Measurements from ENCODE around the gene PRKAG1.

Gene PRKAG1

DNA sequence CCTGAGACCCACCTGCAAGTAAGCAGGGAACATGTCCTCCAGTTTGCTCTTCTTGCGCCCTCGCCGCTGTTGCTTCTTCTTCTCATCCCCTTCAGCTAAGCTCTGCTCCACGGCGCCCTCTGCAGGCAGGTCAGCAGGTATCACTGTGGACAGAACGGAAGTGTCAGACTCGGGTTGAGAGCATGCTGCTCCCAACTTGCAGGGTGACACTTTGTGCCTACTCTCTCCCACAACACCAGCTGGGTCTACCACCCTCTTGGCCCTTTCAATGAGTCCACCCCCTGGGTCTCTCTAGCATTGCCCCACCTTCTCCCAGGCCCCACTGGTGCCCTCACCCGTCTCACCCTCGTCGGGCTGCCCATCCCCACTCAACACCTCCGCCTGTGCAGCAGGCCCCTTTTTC is 25.3 kb upstream of the PRKAG1 start:
- CTCF ChIA-PET = interaction anchor here (0.8 to 12.3 kb wide), 19 partner anchors 8 to 87 kb away, joined by 3 to 203 read pairs (median 5); partner anchors contain the start of genes ARF3, KMT2D and WNT1
- POLR2A ChIA-PET = interaction anchor here (0.9 to 1.4 kb wide), 2 partner anchors 14 to 87 kb away, joined by 3 read pairs; partner anchors contain the start of gene TUBA1B
- peak; percentile 85 for DNase-seq (ENCODE audit: extremely low spot score)
- TF ChIP-seq, protein P1, sequence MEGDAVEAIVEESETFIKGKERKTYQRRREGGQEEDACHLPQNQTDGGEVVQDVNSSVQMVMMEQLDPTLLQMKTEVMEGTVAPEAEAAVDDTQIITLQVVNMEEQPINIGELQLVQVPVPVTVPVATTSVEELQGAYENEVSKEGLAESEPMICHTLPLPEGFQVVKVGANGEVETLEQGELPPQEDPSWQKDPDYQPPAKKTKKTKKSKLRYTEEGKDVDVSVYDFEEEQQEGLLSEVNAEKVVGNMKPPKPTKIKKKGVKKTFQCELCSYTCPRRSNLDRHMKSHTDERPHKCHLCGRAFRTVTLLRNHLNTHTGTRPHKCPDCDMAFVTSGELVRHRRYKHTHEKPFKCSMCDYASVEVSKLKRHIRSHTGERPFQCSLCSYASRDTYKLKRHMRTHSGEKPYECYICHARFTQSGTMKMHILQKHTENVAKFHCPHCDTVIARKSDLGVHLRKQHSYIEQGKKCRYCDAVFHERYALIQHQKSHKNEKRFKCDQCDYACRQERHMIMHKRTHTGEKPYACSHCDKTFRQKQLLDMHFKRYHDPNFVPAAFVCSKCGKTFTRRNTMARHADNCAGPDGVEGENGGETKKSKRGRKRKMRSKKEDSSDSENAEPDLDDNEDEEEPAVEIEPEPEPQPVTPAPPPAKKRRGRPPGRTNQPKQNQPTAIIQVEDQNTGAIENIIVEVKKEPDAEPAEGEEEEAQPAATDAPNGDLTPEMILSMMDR (IDR thresholded peaks at IDR 0.05; ENCODE audit: control extremely low read depth, extremely low read depth, low read depth, missing control alignments) = peak; percentile 81

DNA sequence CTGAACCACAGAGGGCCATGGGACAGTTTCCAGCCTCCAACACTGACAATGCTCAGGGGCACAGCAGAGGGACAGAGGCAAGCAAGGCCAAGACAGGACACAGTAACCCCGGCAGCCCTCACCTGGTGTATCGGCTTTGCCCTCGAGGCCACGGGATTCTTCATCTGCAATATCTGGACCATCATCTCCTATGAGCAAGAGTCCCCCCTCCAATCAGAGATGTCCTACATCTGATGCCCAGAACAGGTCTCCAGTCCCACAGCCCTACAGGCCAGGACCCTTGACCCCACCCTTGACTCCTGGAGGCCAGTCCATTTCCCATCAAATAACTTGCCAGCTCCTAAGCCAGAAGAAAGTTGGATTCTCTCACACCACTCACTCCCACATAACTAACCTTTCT is 24.7 kb upstream of the PRKAG1 start:
- POLR2A ChIA-PET = interaction anchor here (0.9 to 1.4 kb wide), 2 partner anchors 15 to 88 kb away, joined by 3 read pairs; partner anchors contain the start of gene TUBA1B
- TF ChIP-seq, protein P1 (IDR thresholded peaks at IDR 0.05; ENCODE audit: control extremely low read depth, extremely low read depth, low read depth, missing control alignments) = no peak
- DNase-seq (ENCODE audit: extremely low spot score) = no peak
- CTCF ChIA-PET = interaction anchor here (0.8 to 12.3 kb wide), 19 partner anchors 9 to 178 kb away, joined by 3 to 203 read pairs (median 5); partner anchors contain the start of genes ARF3, KMT2D, RND1 and WNT1

DNA sequence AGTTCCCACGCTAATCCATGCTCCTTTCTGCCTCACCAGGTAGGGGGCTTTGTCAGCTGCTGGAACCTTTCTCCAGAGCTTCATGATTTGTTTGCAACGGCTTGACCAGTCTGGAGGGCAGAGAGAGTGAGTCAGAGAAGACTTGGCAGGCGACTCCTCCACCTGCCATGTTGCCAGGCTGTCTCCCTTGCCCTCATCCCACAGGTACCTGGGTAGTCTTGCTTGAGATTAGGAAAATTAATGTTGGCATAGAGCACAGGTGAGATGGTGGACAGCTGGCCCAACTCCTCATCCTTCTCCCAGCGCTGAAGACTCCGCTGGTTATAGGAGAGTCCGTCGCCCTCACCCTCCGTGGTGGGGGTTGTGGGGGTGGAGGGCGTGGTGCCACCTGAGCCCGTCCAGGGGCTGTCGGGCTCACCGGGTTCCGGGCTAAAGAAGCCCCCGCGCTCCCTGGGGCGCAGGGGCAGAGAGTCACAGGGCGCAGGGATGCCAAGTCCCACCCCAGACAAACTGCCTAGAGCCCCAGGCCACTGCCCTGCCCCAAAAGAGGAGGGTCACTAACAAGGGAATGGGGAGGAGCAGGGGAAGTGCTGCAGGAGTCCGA is 23.4 kb upstream of the PRKAG1 start:
- CTCF ChIA-PET = interaction anchor here (1.3 to 12.3 kb wide), 4 partner anchors 9 to 177 kb away, joined by 3 to 203 read pairs (median 10); partner anchors contain the start of gene RND1
- TF ChIP-seq, protein P1 (IDR thresholded peaks at IDR 0.05; ENCODE audit: control extremely low read depth, extremely low read depth, low read depth, missing control alignments) = no peak
- POLR2A ChIA-PET = interaction anchor here (0.5 to 0.6 kb wide), 2 partner anchors 67 to 181 kb away, joined by 3 to 4 read pairs; no protein-coding TSS in a partner anchor

DNA sequence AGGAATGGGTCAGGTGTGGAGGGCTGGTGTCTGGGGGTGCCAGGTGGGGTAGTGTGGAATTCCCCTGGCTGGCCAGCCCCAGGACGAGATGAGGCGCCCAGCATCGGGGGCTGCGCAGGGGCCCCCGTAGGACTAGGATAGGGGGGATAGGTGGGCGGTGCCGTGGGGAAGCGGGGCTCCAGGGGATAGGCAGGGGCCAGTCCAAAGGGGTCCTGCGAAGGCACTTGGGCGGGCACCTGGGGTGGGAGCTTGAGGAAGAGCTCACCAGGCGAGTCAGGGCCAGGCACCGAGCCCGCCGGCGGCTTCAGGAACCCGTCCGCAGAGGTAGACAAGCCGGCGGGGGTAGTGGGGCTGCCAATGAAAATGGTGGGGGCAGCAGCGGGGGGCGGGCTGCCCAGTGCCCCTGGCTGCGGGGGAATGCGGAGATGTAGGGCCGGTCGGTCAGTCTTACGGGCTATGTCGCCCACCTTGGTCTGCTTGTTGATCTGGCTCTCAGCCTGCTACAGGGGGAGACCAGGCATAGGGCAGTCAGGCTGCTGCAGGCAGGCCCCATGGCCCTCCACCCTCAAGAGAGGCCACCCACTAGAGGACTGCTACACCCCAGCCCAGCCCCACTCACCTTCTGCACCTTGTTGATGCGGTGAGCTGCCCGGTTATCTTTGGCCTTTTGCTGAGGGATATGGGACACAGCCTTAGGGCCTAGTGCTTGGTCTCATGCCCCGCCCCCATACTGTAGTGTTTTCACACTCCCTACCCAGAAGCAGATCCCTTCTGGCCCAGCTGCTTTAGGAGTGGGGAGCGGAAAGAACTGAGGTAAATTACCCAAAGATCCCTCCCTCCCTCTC is 22.7 kb upstream of the PRKAG1 start:
- ChIA-PET POLR2A (interaction anchor here (0.6 kb wide), 1 partner anchor 66 kb away, joined by 3 read pairs; no protein-coding TSS in a partner anchor), CTCF (interaction anchor here (1.6 to 12.3 kb wide), 2 partner anchors 10 to 13 kb away, joined by 3 to 203 read pairs; no protein-coding TSS in a partner anchor)
- TF ChIP-seq, protein P1 (IDR thresholded peaks at IDR 0.05; ENCODE audit: control extremely low read depth, extremely low read depth, low read depth, missing control alignments) = no peak
- DNase-seq (ENCODE audit: extremely low spot score) = no peak

More for the DNA sequence above, 23.4 kb upstream of the PRKAG1 start:
- no peak for DNase-seq (ENCODE audit: extremely low spot score)

DNA sequence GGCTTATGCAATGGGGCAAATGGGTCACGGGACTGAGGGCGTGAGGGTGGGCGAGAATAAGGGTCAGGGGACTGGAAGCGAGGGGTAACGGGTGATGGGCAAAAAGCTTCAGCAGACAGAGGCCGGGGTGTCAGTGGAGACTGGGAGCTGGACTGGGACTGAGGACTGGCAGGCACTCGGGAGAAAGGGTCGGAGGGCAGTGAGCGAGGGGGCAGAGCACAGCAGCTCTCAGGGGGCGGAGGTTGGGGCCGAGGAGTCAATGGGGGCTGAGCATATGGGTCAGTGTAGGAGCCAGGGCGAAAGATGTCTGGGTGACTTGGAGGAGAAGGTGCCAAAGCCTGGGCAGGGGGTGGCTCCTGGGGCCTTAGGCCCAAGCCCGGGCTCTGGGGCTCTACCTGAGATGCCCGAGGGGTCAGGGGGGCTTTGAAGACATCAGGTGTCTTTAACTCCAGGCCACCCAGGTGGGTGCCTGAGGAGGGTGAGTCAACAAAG is 21.8 kb upstream of the PRKAG1 start:
- ChIA-PET CTCF (interaction anchor here (1.7 to 12.3 kb wide), 3 partner anchors 8 to 42 kb away, joined by 4 to 203 read pairs (median 8); no protein-coding TSS in a partner anchor), POLR2A (no interaction called here)
- TF ChIP-seq, protein P1 (IDR thresholded peaks at IDR 0.05; ENCODE audit: control extremely low read depth, extremely low read depth, low read depth, missing control alignments) = no peak
- DNase-seq (ENCODE audit: extremely low spot score) = no peak

All from GM10248 (cell line).